Endothelial cell of umbilical vein (primary cell): ENCODE data around the gene SCG3. TPM values are rescaled to one million over a fixed set of nuclear protein-coding genes. Genes with fewer than 3 reads are reported as not detected.

Experiments
- BruUV-seq: library from RNA; stranded (reverse); fragments of 400-500 nt; replicated peaks from 2 replicates; lab custom pipeline; 2021; lab: Mats Ljungman, UMichigan
- CTCF ChIA-PET: fragments of 300-600, 350-600 bp; sonication (Branson Sonifier 250); formaldehyde crosslinking; loops from one replicate; lab custom pipeline; 2021; ENCODE audit warnings: antibody characterized with exemption, inconsistent platforms; lab: Charles Lee
- POLR2A ChIA-PET: fragments of 300-600, 350-600 bp; sonication (Branson Sonifier 250); formaldehyde crosslinking; loops from one replicate; lab custom pipeline; 2021; ENCODE audit warnings: antibody characterized with exemption, inconsistent platforms; lab: Charles Lee
- DNase-seq: peaks from one replicate; pipeline ENCODE4 v3.0.0-alpha.2; 2011; ENCODE audit warnings: low read depth, low spot score
- FAIRE-seq: peaks from 2 replicates; lab custom pipeline; 2011; peaks lifted over from hg19 to GRCh38; lab: Jason Lieb, UNC
- H2AFZ ChIP-seq: 2 replicates; pipeline ENCODE4 v1.6.0; 2012; ENCODE audit warnings: low read depth, low read length, control low read depth, inconsistent platforms
- H3K27ac ChIP-seq: 2 replicates; pipeline ENCODE4 v1.5.1; 2011; ENCODE audit warnings: low read depth, mild to moderate bottlenecking, control low read depth, low read length, moderate library complexity; ENCODE audit not compliant: insufficient read depth
- H3K27me3 ChIP-seq, 2 experiments: 2 replicates each; pipeline versions ENCODE4 v1.6.0 to v1.6.1; 2011; ENCODE audit warnings: low read length in 2 of 2, mixed read lengths in 1 of 2; ENCODE audit not compliant: control insufficient read depth in 2 of 2, insufficient read depth in 2 of 2
- H3K36me3 ChIP-seq, 2 experiments: 2 replicates in 1 of 2; 3 replicates in 1 of 2; pipeline ENCODE4 v1.5.1; 2011; ENCODE audit warnings: low read length in 2 of 2, mild to moderate bottlenecking in 1 of 2, moderate library complexity in 1 of 2; ENCODE audit not compliant: control insufficient read depth in 2 of 2, insufficient read depth in 2 of 2; ENCODE audit errors: extremely low read depth in 1 of 2
- H3K4me1 ChIP-seq: 3 replicates; pipeline ENCODE4 v1.5.1; 2011; ENCODE audit warnings: mild to moderate bottlenecking, low read length; ENCODE audit not compliant: control insufficient read depth, insufficient read depth; ENCODE audit errors: extremely low read depth
- H3K4me2 ChIP-seq: 2 replicates; pipeline ENCODE4 v1.6.1; 2011; ENCODE audit warnings: low read length, control low read depth, mixed read lengths; ENCODE audit not compliant: insufficient read depth
- H3K4me3 ChIP-seq, 3 experiments: fragments of 200-600 bp in 1 of 3; sonication (generic), shearing (Covaris generic) in 1 of 3; replicated peaks in 1 of 3; 2 replicates each; pipeline ENCODE4 v1.5.1; 2011 to 2016; ENCODE audit warnings: control low read depth in 3 of 3, low read length in 3 of 3, mild to moderate bottlenecking in 2 of 3, inconsistent platforms in 1 of 3, low read depth in 1 of 3, moderate library complexity in 1 of 3; ENCODE audit not compliant: insufficient read depth in 1 of 3
- H3K79me2 ChIP-seq: 2 replicates; pipeline ENCODE4 v1.6.0; 2012; ENCODE audit warnings: low read length, inconsistent platforms; ENCODE audit not compliant: control insufficient read depth, insufficient read depth
- H3K9ac ChIP-seq: replicated peaks from 2 replicates; pipeline ENCODE3; 2011; ENCODE audit warnings: low read length, control low read depth; ENCODE audit not compliant: insufficient read depth; ENCODE audit errors: extremely low read depth
- H3K9me1 ChIP-seq: replicated peaks from 3 replicates; pipeline ENCODE4 v1.6.0; 2011; ENCODE audit warnings: mild to moderate bottlenecking, low read length; ENCODE audit not compliant: control insufficient read depth, insufficient read depth; ENCODE audit errors: extremely low read depth
- H3K9me3 ChIP-seq: replicated peaks from 2 replicates; pipeline ENCODE4 v1.5.1; 2012; ENCODE audit warnings: low read length, inconsistent platforms; ENCODE audit not compliant: control insufficient read depth, insufficient read depth
- H4K20me1 ChIP-seq: replicated peaks from 2 replicates; pipeline ENCODE3; 2011; ENCODE audit warnings: mild to moderate bottlenecking, low read length; ENCODE audit not compliant: control insufficient read depth, insufficient read depth; ENCODE audit errors: extremely low read depth
- CTCF ChIP-seq, 2 donors: IDR thresholded peaks; 1 replicate in 1 of 2; 2 replicates in 1 of 2; pipeline ENCODE4 v1.5.1; 2011; ENCODE audit warnings: low read length in 2 of 2, mild to moderate bottlenecking in 2 of 2, moderate library complexity in 2 of 2, control low read depth in 1 of 2, inconsistent platforms in 1 of 2, low read depth in 1 of 2; ENCODE audit not compliant: insufficient read depth in 1 of 2; ENCODE audit errors: extremely low read depth in 1 of 2
- EZH2 ChIP-seq: IDR thresholded peaks from 2 replicates; pipeline ENCODE4 v1.6.1; 2012; ENCODE audit warnings: borderline replicate concordance, low read depth, mild to moderate bottlenecking, moderate library complexity, low read length, inconsistent platforms; ENCODE audit not compliant: severe bottlenecking
- FOS ChIP-seq: IDR thresholded peaks from 2 replicates; pipeline ENCODE4 v1.6.1; 2011; ENCODE audit warnings: mild to moderate bottlenecking, low read length, moderate library complexity, borderline replicate concordance; ENCODE audit not compliant: insufficient read depth
- GATA2 ChIP-seq: IDR thresholded peaks from 2 replicates; pipeline ENCODE4 v1.7.0; 2011; ENCODE audit warnings: low read depth, mild to moderate bottlenecking, moderate library complexity, mixed read lengths, low read length; ENCODE audit not compliant: insufficient read length, insufficient read depth
- JUN ChIP-seq: IDR thresholded peaks from 2 replicates; pipeline ENCODE4 v1.6.1; 2011; ENCODE audit warnings: borderline replicate concordance, low read depth; ENCODE audit not compliant: insufficient read length, insufficient read depth
- MAX ChIP-seq: IDR thresholded peaks from 2 replicates; pipeline ENCODE4 v1.6.1; 2011; ENCODE audit not compliant: insufficient read depth, insufficient read length
- MYC ChIP-seq: IDR thresholded peaks from one replicate; pipeline ENCODE4 v1.6.1; 2011; ENCODE audit warnings: mild to moderate bottlenecking, low read depth, low read length
- POLR2A ChIP-seq: IDR thresholded peaks from 2 replicates; pipeline ENCODE4 v1.6.1; 2012; ENCODE audit warnings: low read depth, mild to moderate bottlenecking, control low read depth, low read length
- POLR2AphosphoS5 ChIP-seq: IDR thresholded peaks from 2 replicates; pipeline ENCODE4 v1.6.1; 2012; ENCODE audit warnings: low read depth, mild to moderate bottlenecking, control low read depth, low read length, moderate library complexity; ENCODE audit not compliant: insufficient read depth
- dilution Hi-C: fragments of 300-500 bp; cut with MboI; formaldehyde crosslinking; loops from one replicate; pipeline ENCODE4 v1.15.0; 2019; ENCODE audit warnings: low sequenced_read_pairs; ENCODE audit not compliant: extremely low pct_ligation_motif_present
- intact Hi-C: fragments of 100-400 bp; cut with micrococcal nuclease; formaldehyde crosslinking; loops from one replicate; pipeline ENCODE4 v1.10.0; 2022
- polyA plus RNA-seq, 4 experiments: library from polyadenylated mRNA; depleted of rRNA in 3 of 4; stranded (reverse) in 3 of 4; unstranded in 1 of 4; fragments of >200 nt; gene quantifications; 2 replicates each; pipeline versions ENCODE4 v1.2.1 to v1.2.3, GENCODE V29; 2011 to 2012; ENCODE audit warnings: missing spikeins in 1 of 4
- total RNA-seq: library from RNA; stranded (reverse); gene quantifications from 2 replicates; pipeline ENCODE4 v1.2.3, GENCODE V29; 2021

SCG3 gene
- total and polyA plus RNA-seq, 2 donors (not counting 3 experiments of a cell fraction or from before 2014, with no cell fraction given): not detected

GRCh38 chr15:51675234-51675633 is 6.1 kb upstream of the SCG3 start:
- no peak overlapping the region for H3K4me3 ChIP-seq
- H3K79me2 ChIP-seq: no peaks in the 10 kb centered on the region
- H3K9me3 ChIP-seq: no peaks in the 10 kb centered on the region
- dilution Hi-C loops: no loop called here
- no peaks in the 10 kb centered on the region for H3K9me1 ChIP-seq
- no TSS peak for BruUV-seq
- FAIRE-seq (no peak), DNase-seq (no peak)
- ChIA-PET POLR2A (no interaction called here), CTCF (interaction anchor here (1.5 kb wide), 1 partner anchor 101 kb away, joined by 4 read pairs; no protein-coding TSS in a partner anchor)
- no peak overlapping the region for H3K27ac ChIP-seq
- no peak overlapping the region for H2AFZ ChIP-seq
- peaks cover 3% of the 10 kb centered on the region for H4K20me1 ChIP-seq
- no peak overlapping the region for H3K9ac ChIP-seq
- intact Hi-C loops: no loop called here
- H3K4me2 ChIP-seq: no peak overlapping the region
- peaks cover 9 to 13% of the 10 kb centered on the region in 2 experiments for H3K27me3 ChIP-seq
- TF ChIP-seq MYC: no peak
- no peaks in the 10 kb centered on the region for H3K4me1 ChIP-seq
- no peaks in the 10 kb centered on the region for H3K36me3 ChIP-seq

- Histone ChIP-seq H3K79me2 (no peaks in the 10 kb centered on the region), H3K9ac (no peak overlapping the region), H3K4me3 (no peak overlapping the region), H3K27me3 (peaks cover 3 to 16% of the 10 kb centered on the region in 2 experiments), H3K4me2 (no peak overlapping the region), H3K4me1 (no peaks in the 10 kb centered on the region), H3K36me3 (no peaks in the 10 kb centered on the region), H2AFZ (no peak overlapping the region), H3K9me1 (no peaks in the 10 kb centered on the region), H3K27ac (no peak overlapping the region), H4K20me1 (peaks cover 3% of the 10 kb centered on the region), H3K9me3 (no peaks in the 10 kb centered on the region)
- DNase-seq (no peak), FAIRE-seq (no peak)
- dilution Hi-C loops (no loop called here), intact Hi-C loops (no loop called here)
- ChIA-PET CTCF (interaction anchor here (1.7 kb wide), 1 partner anchor 100 kb away, joined by 4 read pairs; no protein-coding TSS in a partner anchor), POLR2A (no interaction called here)
- TF ChIP-seq MAX (no peak), MYC (no peak), GATA2 (no peak), CTCF (IDR thresholded peaks at IDR 0.05; ENCODE audit: extremely low read depth in 1 of 2, insufficient read depth in 1 of 2, low read depth in 1 of 2, low read length in 2 of 2) (no peak), JUN (no peak), EZH2 (no peak), POLR2AphosphoS5 (no peak), POLR2A (no peak), FOS (no peak)
- no TSS peak for BruUV-seq
Measured at GRCh38 chr15:51677021-51677420, 4.3 kb upstream of the SCG3 start.
